ENCODE measurements around the gene RTL1.

The RTL1 gene

GRCh38 chr14:100891501-100892445 is 11.7 kb downstream of the RTL1 start:
- Histone ChIP-seq H3K27me3 (peaks cover 0 to 24% of the 10 kb centered on the region in 2 donors), H3K27ac (no peak overlapping the region), H3K4me3 (no peak overlapping the region), H3K4me1 (no peaks in the 10 kb centered on the region), H3K36me3 (no peaks in the 10 kb centered on the region), H3K9me3 (no peaks in the 10 kb centered on the region)
- TF ChIP-seq CTCF (IDR thresholded peaks at IDR 0.05), result no peak
- intact Hi-C loops (cut with DNase I; ENCODE audit: low total_unique reads), result no loop called here
- peak in 1 of 2 donors; percentile 61 for DNase-seq

GRCh38 chr14:100891051-100891450 is 12.5 kb downstream of the RTL1 start:
- peak; percentile 2 to 23 for DNase-seq

GRCh38 chr14:100890061-100890850 is 13.3 kb downstream of the RTL1 start:
- no peak overlapping the region for H3K4me3 ChIP-seq
- peaks cover 0 to 17% of the 10 kb centered on the region in 2 donors for H3K27me3 ChIP-seq
- no peaks in the 10 kb centered on the region for H3K9me3 ChIP-seq
- H3K4me1 ChIP-seq, result no peaks in the 10 kb centered on the region
- intact Hi-C loops (cut with DNase I; ENCODE audit: low total_unique reads), result no loop called here
- no peaks in the 10 kb centered on the region for H3K36me3 ChIP-seq
- H3K27ac ChIP-seq, result no peak overlapping the region
- DNase-seq, result peak in 1 of 2 donors; percentile 43
- TF ChIP-seq CTCF (IDR thresholded peaks at IDR 0.05), result no peak

More at GRCh38 chr14:100891051-100891450, 12.5 kb downstream of the RTL1 start:
- Histone ChIP-seq H3K27ac (no peak overlapping the region), H3K27me3 (peaks cover 0 to 17% of the 10 kb centered on the region in 2 donors), H3K4me3 (no peak overlapping the region), H3K9me3 (no peaks in the 10 kb centered on the region), H3K36me3 (no peaks in the 10 kb centered on the region), H3K4me1 (no peaks in the 10 kb centered on the region)
- no peak for TF ChIP-seq CTCF (IDR thresholded peaks at IDR 0.05)
- intact Hi-C loops (cut with DNase I; ENCODE audit: low total_unique reads), result no loop called here

- Histone ChIP-seq H3K27me3 (peaks cover 0 to 11% of the 10 kb centered on the region in 2 donors), H3K4me1 (no peaks in the 10 kb centered on the region), H3K27ac (no peak overlapping the region), H3K9me3 (no peaks in the 10 kb centered on the region), H3K36me3 (no peaks in the 10 kb centered on the region), H3K4me3 (no peak overlapping the region)
- no peak for TF ChIP-seq CTCF (IDR thresholded peaks at IDR 0.05)
- no peak for DNase-seq
- intact Hi-C loops (cut with DNase I; ENCODE audit: low total_unique reads), result no loop called here
These were observed 13.9 kb downstream of the RTL1 start for GRCh38 chr14:100889641-100890040.

- H3K4me1 ChIP-seq, result no peaks in the 10 kb centered on the region
- intact Hi-C loops (cut with DNase I; ENCODE audit: low total_unique reads), result no loop called here
- H3K36me3 ChIP-seq, result no peaks in the 10 kb centered on the region
- H3K27ac ChIP-seq, result no peak overlapping the region
- H3K9me3 ChIP-seq, result no peaks in the 10 kb centered on the region
- no peak overlapping the region for H3K4me3 ChIP-seq
- no peak for TF ChIP-seq CTCF (IDR thresholded peaks at IDR 0.05)
- DNase-seq, result no peak
- peaks cover 0 to 9% of the 10 kb centered on the region in 2 donors for H3K27me3 ChIP-seq
These were observed 14.7 kb downstream of the RTL1 start for GRCh38 chr14:100888789-100889315.
